K562 (cell line): ENCODE results near the gene MRAP2. TPM values are rescaled to one million over a fixed set of nuclear protein-coding genes. Genes with fewer than 3 reads are reported as not detected.
A peak's percentile ranks its signal among the peaks of the same experiment; 100 is the strongest.
"Not testable (repeated sequence)": the region's sequence is repeated elsewhere in the genome, so short reads cannot be mapped to it uniquely, and the experiment has no call there.

ENCODE experiments used
- ATAC-seq: fragments of 200-7000 bp; cut with Tn5 transposase; 3 replicates; pipeline ENCODE4 v1.9.1; 2020; ENCODE audit warnings: moderate library complexity
- BruUV-seq: library from RNA; stranded (reverse); fragments of 400-500 nt; replicated peaks from 2 replicates; lab custom pipeline; 2021; lab: Mats Ljungman, UMichigan
- CTCF ChIA-PET: fragments of 300-600 bp; formaldehyde crosslinking; extraction: SDS; loops from one replicate; lab custom pipeline; 2021; ENCODE audit warnings: low intra/inter-chr PET ratio; lab: Yijun Ruan, JAX
- POLR2A ChIA-PET: fragments of 300-600, 350-650 bp; sonication (Branson Sonifier 250); formaldehyde crosslinking; extraction: SDS; loops from one replicate; lab custom pipeline; 2021; ENCODE audit warnings: antibody characterized with exemption, inconsistent platforms; lab: Yijun Ruan, JAX
- DNase-seq, 4 experiments: peaks; one replicate each; pipeline versions ENCODE4 v3.0.0 to v3.0.0-alpha.2; 2011 to 2018; ENCODE audit warnings: low spot score in 3 of 4, mixed read lengths in 3 of 4; ENCODE audit errors: extremely low read depth in 1 of 4
- FAIRE-seq: peaks from 2 replicates; lab custom pipeline; 2011; peaks lifted over from hg19 to GRCh38; lab: Jason Lieb, UNC
- H2AFZ ChIP-seq: 2 replicates; pipeline ENCODE4 v1.6.0; 2011; ENCODE audit warnings: low read depth, low read length, control low read depth, inconsistent platforms
- H3K27ac ChIP-seq: fragments of 200-600 bp; 3 replicates; pipeline ENCODE4 v1.8.0; 2011; ENCODE audit warnings: low read depth, mild to moderate bottlenecking, control low read depth, inconsistent platforms, low read length, moderate library complexity, mixed read lengths; ENCODE audit errors: extremely low read depth
- H3K27me3 ChIP-seq, 2 experiments: fragments of 300-600 bp in 1 of 2; 2 replicates in 1 of 2; 3 replicates in 1 of 2; pipeline versions ENCODE4 v1.6.0 to v1.8.0; 2011; ENCODE audit warnings: inconsistent platforms in 2 of 2, low read length in 2 of 2, mild to moderate bottlenecking in 1 of 2, mixed read lengths in 1 of 2, moderate library complexity in 1 of 2; ENCODE audit not compliant: control insufficient read depth in 2 of 2, insufficient read depth in 2 of 2
- H3K36me3 ChIP-seq: fragments of 300-600 bp; 3 replicates; pipeline ENCODE4 v1.8.0; 2011; ENCODE audit warnings: mild to moderate bottlenecking, low read length, inconsistent platforms; ENCODE audit not compliant: control insufficient read depth, insufficient read depth
- H3K4me1 ChIP-seq, 2 experiments: fragments of 200-600 bp in 1 of 2; replicated peaks in 1 of 2; 2 replicates in 1 of 2; 3 replicates in 1 of 2; pipeline versions ENCODE4 v1.5.1 to v1.8.0; 2011; ENCODE audit warnings: inconsistent platforms in 2 of 2, low read length in 2 of 2, mild to moderate bottlenecking in 1 of 2, mixed read lengths in 1 of 2, moderate library complexity in 1 of 2; ENCODE audit not compliant: control insufficient read depth in 2 of 2, insufficient read depth in 2 of 2
- H3K4me2 ChIP-seq: 2 replicates; pipeline ENCODE4 v1.6.1; 2011; ENCODE audit warnings: low read length, control low read depth, inconsistent platforms, mixed read lengths; ENCODE audit not compliant: insufficient read depth
- H3K4me3 ChIP-seq: fragments of 200-600 bp; sonication (generic), shearing (Covaris generic); 2 replicates; pipeline ENCODE4 v1.5.1; 2016; ENCODE audit warnings: control low read depth, inconsistent platforms
- H3K79me2 ChIP-seq: fragments of 200-600 bp; 3 replicates; pipeline ENCODE4 v1.8.0; 2011; ENCODE audit warnings: low read length, inconsistent platforms; ENCODE audit not compliant: control insufficient read depth, insufficient read depth
- H3K9ac ChIP-seq, 2 experiments: 2 replicates each; pipeline versions ENCODE4 v1.6.0 to v1.6.1; 2011; ENCODE audit warnings: low read depth in 2 of 2, low read length in 2 of 2, control low read depth in 1 of 2, inconsistent platforms in 1 of 2, mild to moderate bottlenecking in 1 of 2, mixed read lengths in 1 of 2; ENCODE audit not compliant: insufficient read depth in 1 of 2
- H3K9me1 ChIP-seq: one replicate; pipeline ENCODE4 v1.6.0; 2011; ENCODE audit warnings: inconsistent platforms, mild to moderate bottlenecking, low read length, moderate library complexity; ENCODE audit not compliant: control insufficient read depth, insufficient read depth
- H3K9me3 ChIP-seq: replicated peaks from 2 replicates; pipeline ENCODE4 v1.5.1; 2011; ENCODE audit warnings: low read depth, low read length, inconsistent platforms; ENCODE audit not compliant: control insufficient read depth, insufficient read depth
- H4K20me1 ChIP-seq: replicated peaks from 2 replicates; pipeline ENCODE4 v1.6.1; 2011; ENCODE audit warnings: low read length, inconsistent platforms, mixed read lengths; ENCODE audit not compliant: control insufficient read depth, insufficient read depth
- DPF2 ChIP-seq: fragments of 450-650 bp; IDR thresholded peaks from 2 replicates; pipeline ENCODE4 v1.6.1; 2016
- SIX5 ChIP-seq, 2 experiments: IDR thresholded peaks; 2 replicates each; pipeline ENCODE4 v1.6.1; 2011; ENCODE audit warnings: low read length in 2 of 2, borderline replicate concordance in 1 of 2, low read depth in 1 of 2, mild to moderate bottlenecking in 1 of 2, moderate library complexity in 1 of 2; ENCODE audit not compliant: insufficient read depth in 1 of 2
- WGBS: fragments of 100-300 bp; shearing (Covaris generic); methylation state at CpG from one replicate; pipeline ENCODE4 v1.1.6; 2016; ENCODE audit warnings: low coverage, mixed read lengths; ENCODE audit not compliant: insufficient coverage; ENCODE audit errors: missing lambda C conversion rate; 5-methylcytosine and 5-hydroxymethylcytosine counted together
- in situ Hi-C: fragments of 300-500 bp; cut with MboI; formaldehyde crosslinking; loops from 4 replicates; pipeline ENCODE4 v1.15.0; 2018; ENCODE audit warnings: inconsistent platforms, mixed read lengths
- intact Hi-C: fragments of 100-400 bp; cut with micrococcal nuclease; formaldehyde crosslinking; loops from 2 replicates; pipeline ENCODE4 v1.14.2; 2022
- polyA plus RNA-seq, 8 experiments: library from polyadenylated mRNA; depleted of rRNA in 4 of 8; stranded (reverse) in 5 of 8; unstranded in 3 of 8; fragments of >200 nt; fragmentation: Nextera tagmentation in 2 of 8; fragmentation: Illumina TruSeq in 1 of 8; extraction: Ambion mirVana in 2 of 8; extraction: Trizol in 1 of 8; gene quantifications; 2 replicates each; pipeline versions ENCODE4 v1.2.1 to v1.2.3, GENCODE V29; 2011 to 2014; ENCODE audit warnings: inconsistent platforms in 1 of 8, missing spikeins in 1 of 8
- total RNA-seq, 7 experiments: library from RNA; depleted of rRNA in 6 of 7; stranded (reverse); fragments of >200 nt in 6 of 7; fragmentation: Illumina TruSeq in 2 of 7; extraction: Trizol in 2 of 7; gene quantifications; 2 replicates each; pipeline versions ENCODE4 v1.2.1 to v1.2.3, GENCODE V29; 2011 to 2021; ENCODE audit warnings: low replicate concordance in 1 of 7

The MRAP2 gene
- total and polyA plus RNA-seq, 9 of the 15 experiments (the other 6 are each of a cell fraction or from before 2014, with no cell fraction given): 5.9 to 38.9 (median 9.3) TPM

DNA sequence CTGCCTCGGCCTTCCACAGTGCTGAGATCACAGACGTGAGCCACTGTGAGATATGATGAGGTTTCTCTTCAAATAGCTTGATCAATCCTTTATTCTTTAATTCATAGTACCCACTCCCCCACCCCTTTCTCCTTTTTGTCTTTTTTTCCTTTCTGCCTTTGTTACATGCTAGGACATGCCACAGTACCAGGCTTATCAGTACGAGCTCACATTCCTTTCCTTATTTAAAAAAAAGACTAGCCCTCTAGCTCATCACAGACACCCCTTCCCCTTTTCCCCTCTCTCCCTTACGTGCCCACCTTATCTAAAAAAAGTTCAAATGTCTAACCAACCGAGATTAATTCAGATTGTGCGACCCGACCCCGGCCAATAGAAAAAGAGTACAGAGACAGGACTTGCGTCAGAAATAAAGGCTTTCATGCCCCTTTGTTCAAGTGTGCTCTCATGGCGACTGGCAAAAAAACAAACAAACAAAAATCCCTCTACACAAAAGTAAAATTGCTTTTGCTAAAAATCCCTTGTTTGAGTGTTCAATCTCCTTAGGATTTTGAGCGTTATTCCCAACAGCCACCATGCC, 49.2 kb downstream of the MRAP2 start:
- 60% methylated on average over 11 of the region's 11 CpGs for WGBS
- Histone ChIP-seq H3K27me3 (no peaks in the 10 kb centered on the region), H3K36me3 (no peaks in the 10 kb centered on the region), H3K9me1 (no peaks in the 10 kb centered on the region), H4K20me1 (no peaks in the 10 kb centered on the region), H3K79me2 (no peaks in the 10 kb centered on the region), H3K4me2 (no peak overlapping the region), H3K4me3 (no peak overlapping the region), H2AFZ (peak overlapping the region; percentile 42), H3K27ac (no peak overlapping the region), H3K9ac (no peak overlapping the region), H3K4me1 (peaks cover 0 to 18% of the 10 kb centered on the region in 2 experiments; a peak in 4 of 5 replicates), H3K9me3 (no peaks in the 10 kb centered on the region)
- DNase-seq: no peak
- CTCF ChIA-PET: no interaction called here
- no peak for ATAC-seq
- no TSS peak for BruUV-seq
- FAIRE-seq: no peak
- intact Hi-C loops: no loop called here
- in situ Hi-C loops: no loop called here
- POLR2A ChIA-PET: interaction anchor here (1.0 kb wide), 1 partner anchor 14 kb away, joined by 3 read pairs; no protein-coding TSS in a partner anchor
- TF ChIP-seq DPF2 (0 out of 2 replicates have a peak, but pooled peaks have one; percentile 16), SIX5 (IDR thresholded peaks at IDR 0.05; ENCODE audit: borderline replicate concordance in 1 of 2, insufficient read depth in 1 of 2, low read depth in 1 of 2, low read length in 2 of 2) (no peak)

DNA sequence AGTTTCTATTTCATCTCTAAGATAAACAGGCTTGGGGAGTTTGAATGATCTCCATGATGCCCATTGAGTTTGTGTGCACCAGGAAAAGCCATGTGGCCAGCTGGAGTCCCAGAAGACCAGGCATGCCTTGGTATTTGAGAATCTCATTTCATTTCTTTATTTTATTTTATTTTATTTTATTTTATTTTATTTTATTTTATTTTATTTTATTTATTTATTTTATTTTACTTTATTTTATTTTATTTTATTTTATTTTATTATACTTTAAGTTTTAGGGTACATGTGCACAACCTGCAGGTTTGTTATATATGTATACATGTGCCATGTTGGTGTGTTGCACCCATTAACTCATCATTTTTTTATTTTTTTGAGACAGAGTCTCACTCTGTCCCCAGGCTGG, 51.1 kb downstream of the MRAP2 start:
- H3K36me3 ChIP-seq, H3K4me3 ChIP-seq, H3K27me3 ChIP-seq, intact Hi-C loops, H4K20me1 ChIP-seq, H3K9me1 ChIP-seq, H3K9me3 ChIP-seq, H3K79me2 ChIP-seq, FAIRE-seq, H3K9ac ChIP-seq, H3K4me2 ChIP-seq, ATAC-seq, H2AFZ ChIP-seq, DNase-seq, CTCF ChIA-PET, in situ Hi-C loops, BruUV-seq, H3K27ac ChIP-seq, POLR2A ChIA-PET: not testable (repeated sequence)
- peaks cover 0 to 17% of the 10 kb centered on the region in 2 experiments; a peak in 4 of 5 replicates for H3K4me1 ChIP-seq
